Lower leg skin (tissue), 3 donors: ENCODE measurements around the gene RPL27.

Source experiments
- POLR2A ChIP-seq, 2 donors: fragments of 450-650 bp; IDR thresholded peaks; one replicate each; pipeline ENCODE4 v1.6.1; 2016 to 2017; ENCODE audit warnings: antibody characterized with exemption in 2 of 2, mild to moderate bottlenecking in 1 of 2, moderate library complexity in 1 of 2
- TF ChIP-seq, protein P1 (sequence below), 3 donors: fragments of 450-650 bp; IDR thresholded peaks; one replicate each; pipeline ENCODE4 v1.5.1; 2016; ENCODE audit warnings: antibody characterized with exemption in 3 of 3, mild to moderate bottlenecking in 3 of 3, moderate library complexity in 2 of 3

DNA sequence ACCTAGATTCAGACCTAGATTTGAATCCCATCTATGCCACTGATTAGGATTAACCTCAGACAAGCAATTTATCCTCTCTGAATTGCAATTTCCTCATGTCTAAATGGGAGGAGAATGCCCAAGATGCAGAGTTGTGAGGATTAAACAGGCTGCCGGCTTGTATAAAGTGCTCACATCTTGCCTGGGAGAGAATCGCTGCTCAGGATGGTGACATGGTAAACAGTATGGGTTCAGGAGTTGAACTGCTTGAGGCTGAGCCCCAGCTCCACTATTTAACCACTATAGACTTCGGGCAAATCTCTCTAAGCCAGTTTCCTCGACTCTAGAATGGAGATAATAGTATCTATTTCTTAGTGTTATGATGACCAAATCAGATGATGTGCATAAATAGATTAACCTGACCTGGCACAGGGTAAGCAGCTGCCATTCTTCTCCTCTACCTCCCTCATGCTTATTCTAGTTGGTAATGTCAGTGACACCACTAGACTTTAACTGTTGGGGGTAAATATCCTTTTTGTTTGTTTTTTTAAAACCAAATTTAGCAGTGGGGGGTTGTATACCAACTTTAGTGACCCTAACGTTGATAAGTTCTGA is 732 bp upstream of the RPL27 start:
- TF ChIP-seq POLR2A (IDR thresholded peaks at IDR 0.05), result no peak
- TF ChIP-seq, protein P1, sequence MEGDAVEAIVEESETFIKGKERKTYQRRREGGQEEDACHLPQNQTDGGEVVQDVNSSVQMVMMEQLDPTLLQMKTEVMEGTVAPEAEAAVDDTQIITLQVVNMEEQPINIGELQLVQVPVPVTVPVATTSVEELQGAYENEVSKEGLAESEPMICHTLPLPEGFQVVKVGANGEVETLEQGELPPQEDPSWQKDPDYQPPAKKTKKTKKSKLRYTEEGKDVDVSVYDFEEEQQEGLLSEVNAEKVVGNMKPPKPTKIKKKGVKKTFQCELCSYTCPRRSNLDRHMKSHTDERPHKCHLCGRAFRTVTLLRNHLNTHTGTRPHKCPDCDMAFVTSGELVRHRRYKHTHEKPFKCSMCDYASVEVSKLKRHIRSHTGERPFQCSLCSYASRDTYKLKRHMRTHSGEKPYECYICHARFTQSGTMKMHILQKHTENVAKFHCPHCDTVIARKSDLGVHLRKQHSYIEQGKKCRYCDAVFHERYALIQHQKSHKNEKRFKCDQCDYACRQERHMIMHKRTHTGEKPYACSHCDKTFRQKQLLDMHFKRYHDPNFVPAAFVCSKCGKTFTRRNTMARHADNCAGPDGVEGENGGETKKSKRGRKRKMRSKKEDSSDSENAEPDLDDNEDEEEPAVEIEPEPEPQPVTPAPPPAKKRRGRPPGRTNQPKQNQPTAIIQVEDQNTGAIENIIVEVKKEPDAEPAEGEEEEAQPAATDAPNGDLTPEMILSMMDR (IDR thresholded peaks at IDR 0.05), result no peak
